GM21526 (cell line): Measurements from ENCODE around the gene FLVCR1.

Source experiments
- ATAC-seq: cut with Tn5 transposase; IDR thresholded peaks from one replicate; pipeline ENCODE4 v1.9.1; 2021; ENCODE audit warnings: moderate library complexity; ENCODE audit not compliant: unreplicated experiment, low FRiP score

FLVCR1 gene

DNA sequence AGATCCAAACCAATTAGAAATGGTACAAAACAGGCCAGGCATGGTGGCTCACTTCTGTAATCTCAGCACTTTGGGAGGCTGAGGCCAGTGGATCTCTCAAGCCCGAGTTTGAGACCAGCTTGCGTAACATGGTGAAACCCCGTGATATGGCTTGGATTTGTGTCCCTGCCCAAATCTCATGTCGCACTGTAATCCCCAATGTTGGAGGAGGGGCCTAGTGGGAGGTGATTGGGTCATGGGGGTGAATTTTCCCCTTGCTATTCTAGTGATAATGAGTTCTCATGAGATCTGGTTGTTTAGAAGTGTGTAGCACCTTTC is 85.3 kb downstream of the FLVCR1 start:
- no peak for ATAC-seq

DNA sequence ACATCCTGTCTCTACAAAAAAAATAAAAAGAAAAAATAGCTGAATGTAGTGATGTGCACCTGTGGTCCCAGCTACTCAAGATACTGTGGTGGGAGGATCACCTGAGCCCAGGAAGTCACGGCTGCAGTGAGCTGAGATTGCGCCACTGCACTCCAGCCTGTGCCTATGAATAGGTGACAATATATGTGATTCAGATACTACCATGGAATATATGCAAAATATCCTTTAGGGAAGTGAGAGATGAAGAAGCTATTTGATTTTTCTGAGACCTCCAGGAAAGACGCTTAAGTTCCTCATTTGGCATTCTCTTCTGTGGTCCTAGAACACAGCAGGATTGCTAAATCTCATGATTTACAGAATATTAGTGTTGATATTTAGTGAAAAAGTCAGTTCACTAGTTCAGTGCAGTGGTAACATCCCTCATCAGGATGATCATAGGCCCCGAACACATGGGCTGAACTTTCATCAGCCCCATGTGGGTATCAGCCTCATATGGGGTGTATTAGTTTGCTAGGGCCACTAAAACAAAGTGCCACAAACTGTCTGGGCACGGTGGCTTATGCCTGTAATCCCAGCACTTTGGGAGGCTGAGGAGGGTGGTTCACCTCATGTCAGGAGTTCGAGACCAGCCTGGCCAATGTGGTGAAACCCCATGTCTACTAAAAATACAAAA is 86.3 kb downstream of the FLVCR1 start:
- no peak for ATAC-seq

- ATAC-seq: no peak
Measured at GRCh38 chr1:212945056-212945455, 87.0 kb downstream of the FLVCR1 start.

GRCh38 chr1:212945463-212946160 is 87.5 kb downstream of the FLVCR1 start:
- ATAC-seq: no peak

GRCh38 chr1:212946872-212947271 is 88.8 kb downstream of the FLVCR1 start:
- ATAC-seq: no peak
